CMK (cell line): ENCODE data around the gene SYAP1.
"Not testable (repeated sequence)": the region's sequence is repeated elsewhere in the genome, so short reads cannot be mapped to it uniquely, and the experiment has no call there.

Experiments used
- DNase-seq: peaks from one replicate; pipeline ENCODE4 v3.0.0-alpha.2; 2010; ENCODE audit warnings: low read depth

Gene SYAP1

GRCh38 chrX:16719334-16720084, at the start of gene SYAP1:
TSS of gene SYAP1 (plus strand) at chrX:16719612. CDS start at chrX:16719725, 113 bp downstream.
- peak; percentile 36 for DNase-seq

GRCh38 chrX:16671005-16671404, 48.4 kb upstream of the SYAP1 start:
- DNase-seq: no peak

- no peak for DNase-seq
Observed at GRCh38 chrX:16678689-16679088, 40.7 kb upstream of the SYAP1 start.

- DNase-seq: no peak
Observed at GRCh38 chrX:16683007-16683664, 36.3 kb upstream of the SYAP1 start.

GRCh38 chrX:16687514-16687913, 31.9 kb upstream of the SYAP1 start:
- no peak for DNase-seq

- DNase-seq: no peak
Observed at GRCh38 chrX:16695079-16695676, 24.2 kb upstream of the SYAP1 start.

- no peak for DNase-seq
Observed at GRCh38 chrX:16696956-16697355, 22.5 kb upstream of the SYAP1 start.

- no peak for DNase-seq
Observed at GRCh38 chrX:16699389-16699788, 20.0 kb upstream of the SYAP1 start.

GRCh38 chrX:16700734-16701133, 18.7 kb upstream of the SYAP1 start:
- no peak for DNase-seq

- DNase-seq: no peak
Observed at GRCh38 chrX:16702700-16703599, 16.5 kb upstream of the SYAP1 start.

- no peak for DNase-seq
Observed at GRCh38 chrX:16705370-16705769, 14.0 kb upstream of the SYAP1 start.

- no peak for DNase-seq
Observed at GRCh38 chrX:16708016-16708415, 11.4 kb upstream of the SYAP1 start.

- DNase-seq: no peak
Observed at GRCh38 chrX:16711219-16711811, 8.1 kb upstream of the SYAP1 start.

- no peak for DNase-seq
Observed at GRCh38 chrX:16711893-16712547, 7.4 kb upstream of the SYAP1 start.

GRCh38 chrX:16712548-16713155, 6.8 kb upstream of the SYAP1 start, which contains the start of gene CTPS2:
TSS of gene CTPS2 (minus strand) at chrX:16712669. CDS start at chrX:16702902, 9,767 bp downstream.
- DNase-seq: no peak

GRCh38 chrX:16714504-16714903, 4.9 kb upstream of the SYAP1 start:
- DNase-seq: no peak

- DNase-seq: not testable (repeated sequence)
Observed at GRCh38 chrX:16715638-16716037, 3.8 kb upstream of the SYAP1 start.

GRCh38 chrX:16716451-16716850, 3.0 kb upstream of the SYAP1 start:
- not testable (repeated sequence) for DNase-seq

- DNase-seq: no peak
Observed at GRCh38 chrX:16718824-16719333, 533 bp upstream of the SYAP1 start.

- DNase-seq: no peak
Observed at GRCh38 chrX:16722481-16722880, 3.1 kb downstream of the SYAP1 start.
